WTC11 (cell line): ENCODE measurements around the gene MICAL3. TPM values are rescaled to one million over a fixed set of nuclear protein-coding genes. Genes with fewer than 3 reads are reported as not detected.

Experiments used
- ATAC-seq: fragments of 200-7000 bp; cut with Tn5 transposase; 2 replicates; pipeline ENCODE4 v1.10.0; 2021; ENCODE audit warnings: mild to moderate bottlenecking, moderate library complexity
- CTCF ChIA-PET: fragments of 300-600 bp; sonication (Branson Sonifier 250); formaldehyde crosslinking; loops from one replicate; lab custom pipeline; 2021; ENCODE audit warnings: antibody characterized with exemption; lab: Charles Lee
- POLR2A ChIA-PET: fragments of 350-600 bp; sonication (Branson Sonifier 250); formaldehyde crosslinking; loops from one replicate; lab custom pipeline; 2021; ENCODE audit warnings: antibody characterized with exemption; lab: Charles Lee
- DNase-seq: peaks from one replicate; pipeline ENCODE4 v3.0.0; 2021; ENCODE audit warnings: low spot score
- H3K27ac Mint-ChIP-seq: 2 replicates; pipeline ENCODE4 v1.8.0; 2021; ENCODE audit warnings: mixed read lengths
- H3K27me3 Mint-ChIP-seq: 2 replicates; pipeline ENCODE4 v1.8.0; 2021; ENCODE audit warnings: low read depth, mild to moderate bottlenecking, moderate library complexity, mixed read lengths
- H3K36me3 Mint-ChIP-seq: 2 replicates; pipeline ENCODE4 v1.8.0; 2021; ENCODE audit warnings: mixed read lengths
- H3K4me1 Mint-ChIP-seq: 2 replicates; pipeline ENCODE4 v1.8.0; 2022; ENCODE audit warnings: mixed read lengths
- H3K4me3 Mint-ChIP-seq: 2 replicates; pipeline ENCODE4 v1.8.0; 2021; ENCODE audit warnings: mild to moderate bottlenecking, moderate library complexity, mixed read lengths
- H3K9me3 Mint-ChIP-seq: 2 replicates; pipeline ENCODE4 v1.8.0; 2021; ENCODE audit warnings: mixed read lengths
- FOXJ3 ChIP-seq: sonication (generic); formaldehyde crosslinking; IDR thresholded peaks from 2 replicates; pipeline ENCODE4 v1.9.0; 2021; ENCODE audit warnings: missing genetic modification reagents, mild to moderate bottlenecking, borderline replicate concordance
- GABPB1 ChIP-seq: sonication (generic); formaldehyde crosslinking; IDR thresholded peaks from 2 replicates; pipeline ENCODE4 v1.8.1; 2023; ENCODE audit warnings: mild to moderate bottlenecking, missing genetic modification reagents
- IRF2 ChIP-seq: sonication (generic); formaldehyde crosslinking; IDR thresholded peaks from 2 replicates; pipeline ENCODE4 v1.8.0; 2022; ENCODE audit warnings: low read depth, missing genetic modification reagents, borderline replicate concordance
- PRRX2 ChIP-seq: fragments of 250-450 bp; sonication (Bioruptor Pico); IDR thresholded peaks from 2 replicates; pipeline ENCODE4 v1.8.0; 2021; ENCODE audit warnings: mild to moderate bottlenecking
- SMAD3 ChIP-seq: sonication (generic); formaldehyde crosslinking; IDR thresholded peaks from 2 replicates; pipeline ENCODE4 v1.8.0; 2022; ENCODE audit warnings: missing genetic modification reagents, mild to moderate bottlenecking, borderline replicate concordance
- TP53 ChIP-seq: sonication (generic); formaldehyde crosslinking; IDR thresholded peaks from 2 replicates; pipeline ENCODE4 v1.8.1; 2023; ENCODE audit warnings: mild to moderate bottlenecking, missing genetic modification reagents
- ZBTB21 ChIP-seq: sonication (generic); formaldehyde crosslinking; IDR thresholded peaks from 2 replicates; pipeline ENCODE4 v1.8.1; 2023; ENCODE audit warnings: mild to moderate bottlenecking, missing genetic modification reagents, borderline replicate concordance
- ZNF138 ChIP-seq: sonication (generic); formaldehyde crosslinking; conservative IDR thresholded peaks from 2 replicates; pipeline ENCODE4 v1.8.1; 2022; ENCODE audit warnings: mild to moderate bottlenecking, moderate library complexity, missing genetic modification reagents
- ZNF263 ChIP-seq: sonication (generic); formaldehyde crosslinking; IDR thresholded peaks from 2 replicates; pipeline ENCODE4 v1.8.1; 2022; ENCODE audit warnings: low read depth, mild to moderate bottlenecking, moderate library complexity, missing genetic modification reagents
- ZNF317 ChIP-seq: sonication (generic); formaldehyde crosslinking; IDR thresholded peaks from 2 replicates; pipeline ENCODE4 v1.8.1; 2023; ENCODE audit warnings: low read depth, mild to moderate bottlenecking, moderate library complexity, missing genetic modification reagents, borderline replicate concordance
- ZNF423 ChIP-seq: fragments of 250-450 bp; sonication (Bioruptor Pico); IDR thresholded peaks from 2 replicates; pipeline ENCODE4 v2.1.2; 2022; ENCODE audit warnings: mild to moderate bottlenecking, moderate library complexity
- ZNF671 ChIP-seq: fragments of 250-450 bp; sonication (Bioruptor Pico); IDR thresholded peaks from 2 replicates; pipeline ENCODE4 v1.8.0; 2021; ENCODE audit warnings: mild to moderate bottlenecking
- total RNA-seq: library from RNA; stranded (reverse); gene quantifications from 3 replicates; pipeline ENCODE4 v1.2.3, GENCODE V29; 2021
- TF ChIP-seq, protein P1 (sequence below): sonication (generic); formaldehyde crosslinking; conservative IDR thresholded peaks from 2 replicates; pipeline ENCODE4 v1.8.1; 2022; ENCODE audit warnings: mild to moderate bottlenecking, missing genetic modification reagents
- TF ChIP-seq, protein P2 (sequence below): sonication (generic); formaldehyde crosslinking; conservative IDR thresholded peaks from 2 replicates; pipeline ENCODE4 v1.8.1; 2023; ENCODE audit warnings: mild to moderate bottlenecking, low read depth, missing genetic modification reagents, moderate library complexity
- TF ChIP-seq, protein P3 (sequence below): sonication (generic); formaldehyde crosslinking; IDR thresholded peaks from 2 replicates; pipeline ENCODE4 v1.8.1; 2023; ENCODE audit warnings: mild to moderate bottlenecking, missing genetic modification reagents
- TF ChIP-seq, protein P4 (sequence below): sonication (generic); formaldehyde crosslinking; IDR thresholded peaks from 2 replicates; pipeline ENCODE4 v1.8.0; 2022; ENCODE audit warnings: mild to moderate bottlenecking, missing genetic modification reagents
- TF ChIP-seq, protein P5 (sequence below): fragments of 250-450 bp; sonication (Bioruptor Pico); IDR thresholded peaks from 2 replicates; pipeline ENCODE4 v1.9.0; 2021; ENCODE audit warnings: mild to moderate bottlenecking
- TF ChIP-seq, protein P6 (sequence below): sonication (generic); formaldehyde crosslinking; IDR thresholded peaks from 2 replicates; pipeline ENCODE4 v1.8.0; 2022; ENCODE audit warnings: mild to moderate bottlenecking, missing genetic modification reagents
- TF ChIP-seq, protein P7 (sequence below): fragments of 250-450 bp; sonication (Bioruptor Pico); IDR thresholded peaks from 2 replicates; pipeline ENCODE4 v1.9.0; 2021; ENCODE audit warnings: mild to moderate bottlenecking

MICAL3 gene
- total RNA-seq, 1 experiment from 2014 or later, result 41.2 TPM

DNA sequence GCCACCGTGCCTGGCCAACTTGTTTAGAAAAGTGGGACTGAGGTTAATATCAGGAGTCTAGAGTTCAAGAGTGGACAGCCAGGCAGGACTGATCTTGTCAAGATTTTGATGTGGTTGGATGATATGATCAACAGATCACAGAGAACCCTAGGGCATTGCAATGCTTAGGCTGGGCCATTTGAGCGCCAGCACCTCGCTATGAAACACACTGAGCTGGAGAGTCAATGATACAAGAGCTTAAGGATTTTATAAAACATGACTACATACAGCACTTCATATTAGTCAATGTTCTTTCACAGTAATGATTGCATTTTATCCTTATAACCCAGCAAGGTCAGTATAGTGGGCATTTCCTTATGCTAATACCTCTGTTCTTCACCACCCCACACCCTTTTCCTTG lies 38.1 kb upstream of the MICAL3 start:
- no peak for DNase-seq
- Mint-ChIP-seq H3K9me3 (no peaks in the 10 kb centered on the region), H3K4me1 (no peaks in the 10 kb centered on the region), H3K27me3 (peaks cover 3% of the 10 kb centered on the region), H3K27ac (no peak overlapping the region), H3K4me3 (no peak overlapping the region), H3K36me3 (no peaks in the 10 kb centered on the region)
- no peak for ATAC-seq
- CTCF ChIA-PET, result interaction anchor here (1.0 to 1.7 kb wide), 3 partner anchors 14 to 232 kb away, joined by 3 to 6 read pairs (median 3); no protein-coding TSS in a partner anchor
- POLR2A ChIA-PET, result no interaction called here
- TF ChIP-seq, protein P1, sequence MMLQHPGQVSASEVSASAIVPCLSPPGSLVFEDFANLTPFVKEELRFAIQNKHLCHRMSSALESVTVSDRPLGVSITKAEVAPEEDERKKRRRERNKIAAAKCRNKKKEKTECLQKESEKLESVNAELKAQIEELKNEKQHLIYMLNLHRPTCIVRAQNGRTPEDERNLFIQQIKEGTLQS (CRISPR knock-in tag), result no peak
- no peak for TF ChIP-seq TP53 (CRISPR knock-in tag)
- no peak for TF ChIP-seq PRRX2 (CRISPR knock-in tag)

DNA sequence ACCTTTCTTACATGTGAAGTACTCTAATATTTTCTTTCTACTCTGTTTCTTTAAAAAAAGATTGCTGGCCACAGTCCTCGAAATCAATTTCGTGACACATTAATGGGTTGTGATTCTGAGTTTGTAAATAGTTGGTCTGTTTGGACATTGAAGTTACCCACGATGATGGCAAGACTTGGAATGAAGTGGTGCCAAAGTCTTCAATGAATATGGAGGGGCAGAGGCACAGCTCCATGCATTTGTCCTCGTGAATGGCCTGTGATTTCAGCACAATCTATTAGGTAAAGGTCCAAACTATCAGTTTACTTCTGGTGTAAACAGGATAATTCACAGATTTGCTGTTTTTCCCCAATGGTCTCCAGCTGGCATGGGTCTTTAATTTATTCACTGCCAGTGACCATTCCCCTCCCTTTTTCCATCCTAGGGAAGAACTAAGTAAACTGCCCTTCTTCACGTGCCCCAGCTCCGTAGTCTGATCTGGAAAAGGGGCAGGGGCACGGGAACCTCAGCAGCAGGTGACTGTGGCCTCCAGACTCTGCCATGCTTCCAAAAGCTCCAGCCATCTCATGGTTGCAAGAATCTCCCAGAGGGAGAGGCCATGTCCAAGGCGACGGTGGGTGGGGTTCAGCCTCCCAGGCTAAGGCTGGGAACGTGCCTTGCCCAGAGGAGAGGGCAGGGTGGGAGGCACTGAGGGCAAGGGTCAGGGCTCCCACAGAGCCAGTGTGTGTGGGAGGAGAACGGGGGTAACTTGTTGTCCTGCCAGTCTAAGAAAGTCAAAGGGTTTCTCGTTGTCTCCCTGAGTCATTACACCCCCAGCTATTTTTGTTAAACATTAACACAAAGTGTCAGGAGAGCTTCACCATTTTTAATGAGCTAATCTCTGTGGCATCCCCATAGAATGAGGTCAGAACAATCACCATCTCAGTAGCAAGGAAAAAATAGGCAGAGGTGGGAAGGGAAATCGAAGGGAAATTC lies 36.6 kb upstream of the MICAL3 start:
- CTCF ChIA-PET, result interaction anchor here (0.6 kb wide), 2 partner anchors 35 to 145 kb away, joined by 3 to 5 read pairs; no protein-coding TSS in a partner anchor
- no peak overlapping the region for H3K4me3 Mint-ChIP-seq
- POLR2A ChIA-PET, result no interaction called here

DNA sequence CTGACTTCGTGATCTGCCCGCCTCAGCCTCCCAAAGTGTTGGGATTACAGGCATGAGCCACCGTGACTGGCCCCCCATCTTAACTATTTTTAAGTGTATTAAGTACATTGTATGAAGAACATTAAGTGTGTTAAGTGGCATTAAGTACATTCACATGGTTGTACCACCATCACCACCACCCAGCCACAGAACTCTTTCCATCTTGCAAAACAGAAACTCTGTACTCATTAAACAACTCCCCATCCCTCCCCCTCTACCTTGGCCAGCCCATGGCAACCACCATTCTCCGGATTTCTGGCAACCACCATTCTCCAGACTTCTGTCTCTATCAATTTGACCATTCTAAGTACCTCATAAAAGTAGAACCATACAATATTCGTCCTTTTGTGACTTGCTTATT lies 35.6 kb upstream of the MICAL3 start:
- Mint-ChIP-seq H3K4me3 (no peak overlapping the region), H3K27ac (no peak overlapping the region), H3K36me3 (no peaks in the 10 kb centered on the region), H3K27me3 (no peaks in the 10 kb centered on the region; the same call in 1 of the 2 replicates), H3K9me3 (no peaks in the 10 kb centered on the region), H3K4me1 (no peaks in the 10 kb centered on the region)
- CTCF ChIA-PET, result interaction anchor here (0.6 kb wide), 1 partner anchor 144 kb away, joined by 5 read pairs; no protein-coding TSS in a partner anchor
- TF ChIP-seq, protein P2, sequence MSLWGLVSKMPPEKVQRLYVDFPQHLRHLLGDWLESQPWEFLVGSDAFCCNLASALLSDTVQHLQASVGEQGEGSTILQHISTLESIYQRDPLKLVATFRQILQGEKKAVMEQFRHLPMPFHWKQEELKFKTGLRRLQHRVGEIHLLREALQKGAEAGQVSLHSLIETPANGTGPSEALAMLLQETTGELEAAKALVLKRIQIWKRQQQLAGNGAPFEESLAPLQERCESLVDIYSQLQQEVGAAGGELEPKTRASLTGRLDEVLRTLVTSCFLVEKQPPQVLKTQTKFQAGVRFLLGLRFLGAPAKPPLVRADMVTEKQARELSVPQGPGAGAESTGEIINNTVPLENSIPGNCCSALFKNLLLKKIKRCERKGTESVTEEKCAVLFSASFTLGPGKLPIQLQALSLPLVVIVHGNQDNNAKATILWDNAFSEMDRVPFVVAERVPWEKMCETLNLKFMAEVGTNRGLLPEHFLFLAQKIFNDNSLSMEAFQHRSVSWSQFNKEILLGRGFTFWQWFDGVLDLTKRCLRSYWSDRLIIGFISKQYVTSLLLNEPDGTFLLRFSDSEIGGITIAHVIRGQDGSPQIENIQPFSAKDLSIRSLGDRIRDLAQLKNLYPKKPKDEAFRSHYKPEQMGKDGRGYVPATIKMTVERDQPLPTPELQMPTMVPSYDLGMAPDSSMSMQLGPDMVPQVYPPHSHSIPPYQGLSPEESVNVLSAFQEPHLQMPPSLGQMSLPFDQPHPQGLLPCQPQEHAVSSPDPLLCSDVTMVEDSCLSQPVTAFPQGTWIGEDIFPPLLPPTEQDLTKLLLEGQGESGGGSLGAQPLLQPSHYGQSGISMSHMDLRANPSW (CRISPR knock-in tag), result no peak
- TF ChIP-seq ZNF317 (CRISPR knock-in tag) (no peak), ZBTB21 (no peak), PRRX2 (CRISPR knock-in tag) (no peak)
- TF ChIP-seq, protein P3, sequence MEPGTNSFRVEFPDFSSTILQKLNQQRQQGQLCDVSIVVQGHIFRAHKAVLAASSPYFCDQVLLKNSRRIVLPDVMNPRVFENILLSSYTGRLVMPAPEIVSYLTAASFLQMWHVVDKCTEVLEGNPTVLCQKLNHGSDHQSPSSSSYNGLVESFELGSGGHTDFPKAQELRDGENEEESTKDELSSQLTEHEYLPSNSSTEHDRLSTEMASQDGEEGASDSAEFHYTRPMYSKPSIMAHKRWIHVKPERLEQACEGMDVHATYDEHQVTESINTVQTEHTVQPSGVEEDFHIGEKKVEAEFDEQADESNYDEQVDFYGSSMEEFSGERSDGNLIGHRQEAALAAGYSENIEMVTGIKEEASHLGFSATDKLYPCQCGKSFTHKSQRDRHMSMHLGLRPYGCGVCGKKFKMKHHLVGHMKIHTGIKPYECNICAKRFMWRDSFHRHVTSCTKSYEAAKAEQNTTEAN, result no peak
- TF ChIP-seq, protein P4, sequence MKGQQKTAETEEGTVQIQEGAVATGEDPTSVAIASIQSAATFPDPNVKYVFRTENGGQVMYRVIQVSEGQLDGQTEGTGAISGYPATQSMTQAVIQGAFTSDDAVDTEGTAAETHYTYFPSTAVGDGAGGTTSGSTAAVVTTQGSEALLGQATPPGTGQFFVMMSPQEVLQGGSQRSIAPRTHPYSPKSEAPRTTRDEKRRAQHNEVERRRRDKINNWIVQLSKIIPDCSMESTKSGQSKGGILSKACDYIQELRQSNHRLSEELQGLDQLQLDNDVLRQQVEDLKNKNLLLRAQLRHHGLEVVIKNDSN (CRISPR knock-in tag), result no peak
- ATAC-seq (no peak), DNase-seq (no peak)
- POLR2A ChIA-PET, result no interaction called here

More for the DNA sequence above, 36.6 kb upstream of the MICAL3 start:
- TF ChIP-seq, protein P5, sequence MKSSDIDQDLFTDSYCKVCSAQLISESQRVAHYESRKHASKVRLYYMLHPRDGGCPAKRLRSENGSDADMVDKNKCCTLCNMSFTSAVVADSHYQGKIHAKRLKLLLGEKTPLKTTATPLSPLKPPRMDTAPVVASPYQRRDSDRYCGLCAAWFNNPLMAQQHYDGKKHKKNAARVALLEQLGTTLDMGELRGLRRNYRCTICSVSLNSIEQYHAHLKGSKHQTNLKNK (CRISPR knock-in tag), result no peak
- TF ChIP-seq ZNF671 (no peak), ZNF263 (CRISPR knock-in tag) (no peak), ZNF138 (CRISPR knock-in tag) (no peak), ZNF423 (CRISPR knock-in tag) (no peak), FOXJ3 (no peak), SMAD3 (CRISPR knock-in tag) (no peak), GABPB1 (CRISPR knock-in tag) (no peak), IRF2 (no peak)
- TF ChIP-seq, protein P6, sequence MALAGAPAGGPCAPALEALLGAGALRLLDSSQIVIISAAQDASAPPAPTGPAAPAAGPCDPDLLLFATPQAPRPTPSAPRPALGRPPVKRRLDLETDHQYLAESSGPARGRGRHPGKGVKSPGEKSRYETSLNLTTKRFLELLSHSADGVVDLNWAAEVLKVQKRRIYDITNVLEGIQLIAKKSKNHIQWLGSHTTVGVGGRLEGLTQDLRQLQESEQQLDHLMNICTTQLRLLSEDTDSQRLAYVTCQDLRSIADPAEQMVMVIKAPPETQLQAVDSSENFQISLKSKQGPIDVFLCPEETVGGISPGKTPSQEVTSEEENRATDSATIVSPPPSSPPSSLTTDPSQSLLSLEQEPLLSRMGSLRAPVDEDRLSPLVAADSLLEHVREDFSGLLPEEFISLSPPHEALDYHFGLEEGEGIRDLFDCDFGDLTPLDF, result no peak
- TF ChIP-seq, protein P7, sequence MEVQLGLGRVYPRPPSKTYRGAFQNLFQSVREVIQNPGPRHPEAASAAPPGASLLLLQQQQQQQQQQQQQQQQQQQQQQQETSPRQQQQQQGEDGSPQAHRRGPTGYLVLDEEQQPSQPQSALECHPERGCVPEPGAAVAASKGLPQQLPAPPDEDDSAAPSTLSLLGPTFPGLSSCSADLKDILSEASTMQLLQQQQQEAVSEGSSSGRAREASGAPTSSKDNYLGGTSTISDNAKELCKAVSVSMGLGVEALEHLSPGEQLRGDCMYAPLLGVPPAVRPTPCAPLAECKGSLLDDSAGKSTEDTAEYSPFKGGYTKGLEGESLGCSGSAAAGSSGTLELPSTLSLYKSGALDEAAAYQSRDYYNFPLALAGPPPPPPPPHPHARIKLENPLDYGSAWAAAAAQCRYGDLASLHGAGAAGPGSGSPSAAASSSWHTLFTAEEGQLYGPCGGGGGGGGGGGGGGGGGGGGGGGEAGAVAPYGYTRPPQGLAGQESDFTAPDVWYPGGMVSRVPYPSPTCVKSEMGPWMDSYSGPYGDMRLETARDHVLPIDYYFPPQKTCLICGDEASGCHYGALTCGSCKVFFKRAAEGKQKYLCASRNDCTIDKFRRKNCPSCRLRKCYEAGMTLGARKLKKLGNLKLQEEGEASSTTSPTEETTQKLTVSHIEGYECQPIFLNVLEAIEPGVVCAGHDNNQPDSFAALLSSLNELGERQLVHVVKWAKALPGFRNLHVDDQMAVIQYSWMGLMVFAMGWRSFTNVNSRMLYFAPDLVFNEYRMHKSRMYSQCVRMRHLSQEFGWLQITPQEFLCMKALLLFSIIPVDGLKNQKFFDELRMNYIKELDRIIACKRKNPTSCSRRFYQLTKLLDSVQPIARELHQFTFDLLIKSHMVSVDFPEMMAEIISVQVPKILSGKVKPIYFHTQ (CRISPR knock-in tag), result no peak
- Mint-ChIP-seq H3K27ac (no peak overlapping the region), H3K27me3 (no peaks in the 10 kb centered on the region; the same call in 1 of the 2 replicates), H3K9me3 (no peaks in the 10 kb centered on the region), H3K36me3 (no peaks in the 10 kb centered on the region), H3K4me1 (no peaks in the 10 kb centered on the region)
- ATAC-seq (no peak), DNase-seq (no peak)
